ENCODE measurements around the gene PIK3R4.

Gene PIK3R4

DNA sequence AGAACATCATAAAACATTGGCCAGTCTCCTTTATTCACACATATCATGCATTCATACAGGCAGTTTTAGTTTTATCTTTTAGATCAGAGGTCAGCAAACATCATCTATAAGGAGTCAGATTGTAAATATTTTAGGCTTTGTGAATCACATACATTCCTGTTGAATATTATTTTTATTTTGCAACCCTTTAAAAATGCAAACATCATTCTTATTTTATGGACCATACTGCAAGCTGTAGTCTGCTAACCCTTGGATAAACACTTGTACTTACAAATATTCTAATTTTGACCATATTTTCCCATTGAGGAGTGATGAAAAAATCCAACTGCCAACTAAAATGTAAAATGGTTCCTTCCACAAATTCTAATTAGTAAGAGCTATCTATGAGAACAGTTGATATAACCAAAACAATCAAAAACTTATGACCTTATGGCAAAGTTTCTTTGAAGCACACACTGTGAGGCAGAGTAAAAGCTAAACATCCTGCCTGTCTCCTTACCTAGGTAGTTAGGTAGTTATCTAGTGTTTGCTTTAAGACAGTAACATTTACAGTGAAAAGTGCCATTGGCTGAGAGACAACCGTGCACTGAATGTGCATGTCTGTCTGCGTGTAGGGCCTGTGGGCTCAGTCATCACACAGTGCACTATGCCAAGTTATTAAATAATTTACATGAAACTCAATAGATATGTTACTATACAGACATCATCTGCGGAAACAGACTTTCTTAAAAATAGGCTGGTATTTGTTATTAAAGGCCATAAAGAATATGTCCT lies 57.7 kb downstream of the PIK3R4 start:
- DNase-seq (ENCODE audit: low spot score): no peak

- DNase-seq (ENCODE audit: low spot score): no peak
These were observed 58.5 kb downstream of the PIK3R4 start for GRCh38 chr3:130688015-130688688.

DNA sequence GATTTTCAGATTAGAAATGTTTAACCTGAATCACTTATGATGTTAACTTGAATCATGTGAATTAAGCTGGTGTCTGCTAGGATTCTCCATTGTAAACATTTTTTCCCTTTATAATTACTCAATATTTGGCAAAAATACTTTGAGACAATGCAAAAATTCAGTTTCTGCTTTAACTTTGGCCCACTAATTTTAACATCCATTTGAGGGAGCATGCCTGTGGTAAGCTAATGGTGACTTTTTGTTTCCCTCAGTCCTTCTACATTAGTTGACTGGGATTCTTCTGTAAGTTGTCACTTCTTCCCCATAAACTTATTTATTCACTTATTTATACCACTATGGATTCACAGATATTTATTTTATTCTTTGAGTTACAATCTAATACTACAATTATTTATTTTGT lies 59.3 kb downstream of the PIK3R4 start:
- DNase-seq (ENCODE audit: low spot score): no peak

DNA sequence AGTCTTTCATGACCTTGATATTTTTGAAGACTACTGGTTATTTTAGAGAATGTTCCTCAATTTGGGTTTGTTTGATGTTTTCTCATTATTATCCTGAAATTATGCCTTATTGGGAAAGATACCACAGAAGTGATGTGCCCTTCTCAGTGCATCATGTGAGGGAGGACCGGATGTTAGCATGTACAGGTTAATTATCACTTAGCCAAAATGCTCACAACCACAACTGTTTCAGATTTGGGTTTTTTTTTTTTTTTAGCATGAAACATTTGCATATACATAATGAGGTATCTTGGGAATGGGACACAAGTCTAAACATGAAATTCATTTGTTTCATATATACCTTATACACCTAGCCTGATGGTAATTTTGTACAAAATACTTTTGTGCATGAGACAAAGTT lies 59.8 kb downstream of the PIK3R4 start:
- DNase-seq (ENCODE audit: low spot score): no peak

GRCh38 chr3:130682131-130682530 lies 64.5 kb downstream of the PIK3R4 start:
- no peak for DNase-seq (ENCODE audit: low spot score)

GRCh38 chr3:130679218-130679617 lies 67.4 kb downstream of the PIK3R4 start:
- DNase-seq (ENCODE audit: low spot score): no peak

DNA sequence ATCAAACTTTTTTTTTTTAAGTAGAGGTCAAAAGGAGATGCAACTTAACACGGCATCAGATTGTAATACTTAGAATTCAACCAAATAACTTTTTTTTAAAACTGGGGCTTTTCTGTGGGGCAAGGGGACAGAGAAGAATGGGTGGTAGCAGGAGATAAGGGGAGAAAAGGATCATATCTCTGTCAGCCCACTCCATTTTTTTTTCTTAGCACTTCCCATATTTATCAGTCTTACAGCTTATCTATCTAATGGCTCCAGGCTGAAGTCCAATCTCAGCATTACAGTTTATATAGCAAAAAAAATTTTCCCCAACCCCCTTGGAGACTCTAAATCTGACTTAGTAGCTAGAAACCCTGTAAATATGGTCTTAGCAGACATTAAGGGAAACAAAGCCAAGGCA lies 69.3 kb downstream of the PIK3R4 start:
- no peak for DNase-seq (ENCODE audit: low spot score)

DNA sequence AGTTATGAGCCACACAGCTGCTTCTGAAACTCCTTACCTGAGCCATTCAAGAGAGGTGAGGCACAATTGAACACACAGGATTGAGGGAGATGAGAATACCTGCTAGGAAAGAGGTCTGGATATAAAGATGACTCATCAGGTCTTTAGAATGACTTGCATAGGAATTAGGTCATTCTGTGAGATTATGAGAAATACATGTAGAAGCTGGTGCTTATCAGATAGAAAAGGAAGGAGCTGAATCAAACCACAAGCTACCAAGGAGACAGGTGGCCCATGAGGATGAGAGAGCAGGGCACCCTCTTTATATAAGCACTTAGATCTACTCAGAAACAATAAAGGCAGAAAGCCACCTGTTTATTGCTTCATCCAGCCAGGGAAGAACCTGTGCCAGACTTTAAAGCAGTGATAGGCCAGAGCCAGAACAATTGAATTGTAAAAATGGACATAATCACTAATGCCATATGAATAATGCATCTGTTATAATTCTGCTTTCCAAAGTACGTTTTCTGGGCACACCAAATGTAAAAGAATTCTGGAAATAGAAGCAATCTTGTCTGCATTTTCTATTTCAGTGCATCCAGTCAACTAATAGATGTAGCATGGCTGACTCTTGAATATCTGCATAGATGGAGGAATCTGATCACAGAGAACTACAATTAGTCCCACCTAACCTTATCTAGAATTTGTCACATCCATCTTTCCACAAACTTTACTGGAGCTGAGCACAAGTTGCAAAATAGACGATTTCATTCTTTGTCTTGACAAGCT lies 74.9 kb downstream of the PIK3R4 start:
- DNase-seq (ENCODE audit: low spot score): no peak

GRCh38 chr3:130669740-130670139 lies 76.9 kb downstream of the PIK3R4 start:
- DNase-seq (ENCODE audit: low spot score): no peak

DNA sequence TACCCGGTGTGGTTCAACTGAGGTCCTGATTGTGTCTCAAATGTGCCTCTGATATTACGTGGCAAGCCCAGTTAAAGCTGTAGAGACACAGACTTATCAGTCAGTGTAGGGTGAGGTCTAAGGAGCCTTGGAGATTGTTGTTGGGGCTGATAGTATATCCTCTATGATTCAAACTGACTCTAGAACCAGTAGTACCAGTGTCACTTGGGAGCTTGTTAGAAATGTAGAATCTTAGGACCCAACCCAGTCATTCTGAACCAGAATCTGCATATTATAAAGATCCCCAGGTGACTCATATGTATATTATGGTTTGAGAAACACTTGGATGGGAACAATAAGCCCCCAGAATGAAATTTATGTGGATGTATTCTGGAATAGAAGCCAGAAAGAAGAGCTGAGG lies 83.5 kb downstream of the PIK3R4 start:
- DNase-seq (ENCODE audit: low spot score): no peak

GRCh38 chr3:130662501-130662996 lies 84.1 kb downstream of the PIK3R4 start:
- DNase-seq (ENCODE audit: low spot score): no peak

GRCh38 chr3:130661140-130661891 lies 85.3 kb downstream of the PIK3R4 start:
- no peak for DNase-seq (ENCODE audit: low spot score)

DNA sequence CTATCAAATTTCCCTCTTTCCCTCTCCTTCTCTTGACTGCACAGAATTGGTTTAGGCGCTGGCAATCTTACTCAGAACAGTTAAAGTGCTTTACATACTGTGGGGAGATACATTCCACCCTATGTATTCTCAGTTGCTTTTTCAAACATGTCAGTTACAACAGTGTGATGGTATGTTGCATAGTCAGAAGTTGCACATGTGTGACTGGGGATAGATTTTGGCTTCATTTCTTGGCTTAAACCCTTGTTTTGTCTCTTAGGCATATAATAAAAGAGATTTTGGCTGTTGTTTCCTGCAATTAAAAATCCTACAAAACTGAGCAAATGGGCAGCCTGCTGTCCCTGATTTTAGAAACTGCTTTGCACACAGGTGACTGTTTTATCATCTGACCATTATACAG lies 86.7 kb downstream of the PIK3R4 start:
- DNase-seq (ENCODE audit: low spot score): no peak

DNA sequence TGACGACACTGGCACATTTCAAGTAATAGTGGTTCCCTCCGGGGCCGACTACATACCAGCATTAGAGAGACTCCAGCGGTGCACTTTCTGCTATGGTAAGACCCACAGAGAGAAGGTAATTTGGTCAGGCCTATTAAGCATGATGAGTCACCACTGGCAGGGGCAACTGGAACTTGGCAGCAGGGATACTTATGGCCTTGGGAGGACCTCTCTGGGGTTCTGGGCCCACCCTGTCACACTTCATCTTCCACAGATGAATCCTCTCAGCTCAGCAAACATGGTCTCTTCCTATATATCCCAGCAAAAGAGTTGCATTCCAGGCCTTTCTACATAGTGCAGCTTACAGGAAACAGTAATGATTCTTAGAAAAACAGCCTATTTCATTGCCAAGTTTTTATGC lies 88.0 kb downstream of the PIK3R4 start:
- DNase-seq (ENCODE audit: low spot score): no peak

DNA sequence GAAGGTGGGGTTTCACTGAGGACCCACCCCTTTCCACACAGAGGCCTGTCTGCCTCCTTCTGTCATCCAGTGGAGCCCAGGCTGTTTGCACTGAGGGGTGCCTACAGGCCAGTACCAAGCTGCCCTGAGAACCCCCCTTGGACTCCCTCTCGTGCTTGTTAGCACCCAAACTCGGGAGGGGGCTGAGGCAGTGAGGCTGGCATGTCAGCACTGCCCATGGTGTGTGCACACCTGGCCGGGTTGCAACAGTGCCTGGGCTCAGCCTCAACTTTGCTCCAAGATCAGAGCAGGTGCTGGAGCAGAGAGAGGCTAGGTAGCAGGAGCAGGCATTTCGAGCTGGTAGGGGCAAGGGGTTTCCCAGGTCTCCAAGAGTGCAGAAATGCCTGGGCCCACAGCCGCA lies 90.0 kb downstream of the PIK3R4 start:
- DNase-seq (ENCODE audit: low spot score): no peak

- no peak for DNase-seq (ENCODE audit: low spot score)
These were observed 91.7 kb downstream of the PIK3R4 start for GRCh38 chr3:130654921-130655320.

DNA sequence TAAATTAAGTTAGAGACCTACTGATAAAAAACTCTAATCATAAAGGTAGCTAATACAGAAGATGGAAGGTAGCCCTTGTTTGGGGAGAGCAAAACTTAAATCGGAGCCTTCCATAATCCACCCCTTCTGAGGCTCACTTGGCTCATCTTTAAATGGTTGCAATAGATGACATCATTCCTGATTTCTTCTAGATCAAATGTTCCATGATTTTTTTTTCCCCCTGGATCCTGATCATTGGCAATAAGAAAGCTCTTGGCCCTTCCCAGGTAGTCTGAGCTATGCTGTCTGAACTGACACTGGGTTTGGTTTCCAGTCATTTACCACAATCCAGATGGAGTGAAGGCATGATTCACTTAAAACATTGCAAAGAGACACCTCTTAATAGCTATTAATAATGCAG lies 92.5 kb downstream of the PIK3R4 start:
- DNase-seq (ENCODE audit: low spot score): no peak

GRCh38 chr3:130649061-130649654 lies 97.5 kb downstream of the PIK3R4 start:
- DNase-seq (ENCODE audit: low spot score): no peak

GRCh38 chr3:130648293-130648692 lies 98.3 kb downstream of the PIK3R4 start:
- no peak for DNase-seq (ENCODE audit: low spot score)

DNA sequence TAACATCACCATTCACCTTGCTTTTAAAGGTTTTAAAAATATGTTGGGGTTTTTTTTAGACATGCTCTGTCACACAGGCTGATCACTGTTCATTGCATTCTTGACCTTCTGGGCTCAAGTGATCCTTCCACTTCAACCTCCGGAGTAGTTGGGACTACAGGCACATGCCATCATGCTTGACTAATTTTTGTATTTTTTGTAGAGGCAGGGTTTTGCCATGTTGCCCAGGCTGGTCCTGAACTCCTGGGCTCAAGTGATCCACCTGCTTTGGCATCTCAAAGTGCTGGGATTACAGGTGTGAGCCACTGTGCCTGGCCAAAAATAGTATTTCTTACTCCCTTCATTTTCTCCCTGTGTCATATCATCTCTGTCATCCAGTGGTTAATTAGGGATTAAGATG lies 101.4 kb downstream of the PIK3R4 start:
- DNase-seq (ENCODE audit: low spot score): no peak

DNA sequence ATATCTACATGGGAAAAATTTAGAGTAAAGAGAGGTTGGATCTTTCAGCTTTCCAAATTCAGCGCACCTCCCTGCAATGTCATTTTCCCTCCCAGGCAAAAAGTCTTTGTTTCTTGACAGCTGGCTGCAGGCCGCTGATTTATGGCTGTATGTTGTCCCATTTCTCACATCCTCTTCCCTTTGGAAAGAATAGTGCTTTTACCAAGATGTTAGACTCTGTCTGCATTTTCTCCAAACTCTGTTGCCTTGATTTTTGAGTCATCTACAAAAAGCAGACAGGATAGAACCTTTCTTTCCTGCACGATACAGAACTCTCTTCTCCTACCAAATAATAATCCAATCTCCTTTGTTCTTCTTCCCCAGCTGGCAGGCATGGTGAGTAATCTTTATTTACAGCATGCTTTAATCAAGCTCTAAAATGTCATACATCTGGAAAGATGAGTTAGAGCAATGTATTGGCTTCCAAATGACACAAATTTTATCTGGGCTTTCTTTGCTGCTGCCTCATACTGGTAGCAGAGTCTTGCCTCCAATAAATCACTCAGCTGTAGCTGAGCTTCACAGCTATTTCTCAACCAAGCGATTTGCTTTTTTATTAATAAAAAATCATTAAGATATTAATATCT lies 101.9 kb downstream of the PIK3R4 start:
- DNase-seq (ENCODE audit: low spot score): no peak

Data from D341Med (cell line).